H9 (cell line): ENCODE data around the gene IL1RAPL1. TPM values are rescaled to one million over a fixed set of nuclear protein-coding genes. Genes with fewer than 3 reads are reported as not detected.

Source experiments
- DNase-seq: peaks from one replicate; pipeline ENCODE4 v3.0.0-alpha.2; 2017
- H2AFZ ChIP-seq: one replicate; pipeline ENCODE4 v1.6.1; 2013; ENCODE audit warnings: mild to moderate bottlenecking, low read length, control low read depth, moderate library complexity
- H2AK5ac ChIP-seq: 2 replicates; pipeline ENCODE4 v1.6.1; 2013; ENCODE audit warnings: low read length, control low read depth, mixed read lengths; ENCODE audit not compliant: insufficient read length
- H2BK120ac ChIP-seq: one replicate; pipeline ENCODE4 v1.6.1; 2013; ENCODE audit warnings: low read depth, mild to moderate bottlenecking, low read length, control low read depth, inconsistent platforms; ENCODE audit not compliant: poor library complexity, severe bottlenecking
- H2BK12ac ChIP-seq: 2 replicates; pipeline ENCODE4 v1.6.1; 2013; ENCODE audit warnings: low read length, control low read depth, mixed read lengths, low read depth; ENCODE audit not compliant: insufficient read length
- H2BK15ac ChIP-seq: 2 replicates; pipeline ENCODE4 v1.6.1; 2013; ENCODE audit warnings: low read depth, low read length, control low read depth
- H2BK20ac ChIP-seq: one replicate; pipeline ENCODE4 v1.6.1; 2013; ENCODE audit warnings: low read depth, mild to moderate bottlenecking, low read length, control low read depth, inconsistent platforms; ENCODE audit not compliant: poor library complexity, severe bottlenecking
- H2BK5ac ChIP-seq: 2 replicates; pipeline ENCODE4 v1.6.1; 2013; ENCODE audit warnings: low read length, control low read depth, mixed read lengths; ENCODE audit not compliant: insufficient read length
- H3K14ac ChIP-seq: 2 replicates; pipeline ENCODE4 v1.6.1; 2013; ENCODE audit warnings: low read length, control low read depth; ENCODE audit not compliant: insufficient read depth
- H3K18ac ChIP-seq: 2 replicates; pipeline ENCODE4 v1.6.1; 2013; ENCODE audit warnings: low read depth, mild to moderate bottlenecking, mixed read lengths, low read length, control low read depth; ENCODE audit not compliant: insufficient read length
- H3K23ac ChIP-seq: 2 replicates; pipeline ENCODE4 v1.6.1; 2013; ENCODE audit warnings: low read length, control low read depth, mixed read lengths, low read depth; ENCODE audit not compliant: insufficient read length
- H3K23me2 ChIP-seq: 2 replicates; pipeline ENCODE4 v1.6.1; 2013; ENCODE audit warnings: low read depth, mild to moderate bottlenecking, mixed read lengths, low read length, control low read depth; ENCODE audit not compliant: insufficient read length, poor library complexity, severe bottlenecking
- H3K27ac ChIP-seq: 2 replicates; pipeline ENCODE4 v1.5.1; 2013; ENCODE audit warnings: low read length, control low read depth, mixed read lengths, low read depth; ENCODE audit not compliant: insufficient read length
- H3K27me3 ChIP-seq: 2 replicates; pipeline ENCODE4 v1.6.1; 2013; ENCODE audit warnings: low read length, control low read depth, inconsistent platforms; ENCODE audit not compliant: insufficient read depth
- H3K4ac ChIP-seq: 2 replicates; pipeline ENCODE4 v1.6.1; 2013; ENCODE audit warnings: low read depth, mild to moderate bottlenecking, control low read depth, inconsistent platforms, low read length, moderate library complexity
- H3K4me1 ChIP-seq: 2 replicates; pipeline ENCODE4 v1.6.1; 2013; ENCODE audit warnings: low read length, control low read depth, inconsistent platforms; ENCODE audit not compliant: insufficient read depth
- H3K4me2 ChIP-seq: 2 replicates; pipeline ENCODE4 v1.6.1; 2013; ENCODE audit warnings: low read length, control low read depth, mixed read lengths; ENCODE audit not compliant: insufficient read length, insufficient read depth
- H3K56ac ChIP-seq: 2 replicates; pipeline ENCODE4 v1.6.1; 2013; ENCODE audit warnings: low read depth, mild to moderate bottlenecking, mixed read lengths, low read length, control low read depth; ENCODE audit not compliant: insufficient read length
- H3K79me1 ChIP-seq: 2 replicates; pipeline ENCODE4 v1.6.1; 2013; ENCODE audit warnings: low read depth, mild to moderate bottlenecking, moderate library complexity, low read length, control low read depth, inconsistent platforms; ENCODE audit not compliant: insufficient read depth, poor library complexity, severe bottlenecking
- H3K79me2 ChIP-seq: 2 replicates; pipeline ENCODE4 v1.6.1; 2013; ENCODE audit warnings: low read length, control low read depth, inconsistent platforms; ENCODE audit not compliant: insufficient read depth
- H3K9ac ChIP-seq: 2 replicates; pipeline ENCODE4 v1.6.1; 2013; ENCODE audit warnings: low read length, control low read depth, mixed read lengths; ENCODE audit not compliant: insufficient read length; ENCODE audit errors: extremely low read depth
- H3K9me3 ChIP-seq: one replicate; pipeline ENCODE4 v1.6.1; 2013; ENCODE audit warnings: low read depth, low read length, inconsistent platforms; ENCODE audit not compliant: control insufficient read depth
- H3T11ph ChIP-seq: one replicate; pipeline ENCODE4 v1.6.1; 2013; ENCODE audit warnings: mild to moderate bottlenecking, low read length, control low read depth, inconsistent platforms
- H4K20me1 ChIP-seq: one replicate; pipeline ENCODE4 v1.6.1; 2013; ENCODE audit not compliant: control insufficient read depth, insufficient read length, insufficient read depth
- H4K5ac ChIP-seq: 2 replicates; pipeline ENCODE4 v1.6.1; 2013; ENCODE audit warnings: low read depth, mild to moderate bottlenecking, mixed read lengths, low read length, control low read depth; ENCODE audit not compliant: insufficient read length
- H4K8ac ChIP-seq: replicated peaks from 2 replicates; pipeline ENCODE4 v1.6.1; 2013; ENCODE audit warnings: low read length, control low read depth, mixed read lengths, low read depth; ENCODE audit not compliant: insufficient read length
- H4K91ac ChIP-seq: 2 replicates; pipeline ENCODE4 v1.6.1; 2013; ENCODE audit warnings: low read depth, mild to moderate bottlenecking, moderate library complexity, mixed read lengths, low read length, control low read depth; ENCODE audit not compliant: insufficient read length
- H3K27ac Mint-ChIP-seq, 3 experiments: 2 replicates in 2 of 3; 3 replicates in 1 of 3; pipeline ENCODE4 v1.8.0; 2020 to 2021; ENCODE audit warnings: mixed read lengths in 3 of 3, mild to moderate bottlenecking in 1 of 3, moderate library complexity in 1 of 3
- H3K27me3 Mint-ChIP-seq: 2 replicates; pipeline ENCODE4 v1.8.0; 2021; ENCODE audit warnings: low read depth, mild to moderate bottlenecking, moderate library complexity, mixed read lengths
- H3K36me3 Mint-ChIP-seq, 3 experiments: 2 replicates in 2 of 3; 3 replicates in 1 of 3; pipeline ENCODE4 v1.8.0; 2020 to 2021; ENCODE audit warnings: low read depth in 3 of 3, mixed read lengths in 3 of 3; ENCODE audit not compliant: insufficient read depth in 1 of 3
- H3K4me1 Mint-ChIP-seq, 2 experiments: 2 replicates each; pipeline ENCODE4 v1.8.0; 2020; ENCODE audit warnings: mixed read lengths in 2 of 2
- H3K4me3 Mint-ChIP-seq, 2 experiments: 2 replicates in 1 of 2; 3 replicates in 1 of 2; pipeline ENCODE4 v1.8.0; 2020 to 2021; ENCODE audit warnings: mild to moderate bottlenecking in 2 of 2, mixed read lengths in 2 of 2, moderate library complexity in 1 of 2
- H3K9me3 Mint-ChIP-seq, 2 experiments: 2 replicates in 1 of 2; 3 replicates in 1 of 2; pipeline ENCODE4 v1.8.0; 2020; ENCODE audit warnings: mild to moderate bottlenecking in 2 of 2, mixed read lengths in 2 of 2, moderate library complexity in 1 of 2
- CTCF ChIP-seq: fragments of 200-600 bp; sonication (generic); conservative IDR thresholded peaks from 3 replicates; pipeline ENCODE4 v1.8.0; 2021; ENCODE audit warnings: antibody characterized with exemption, mild to moderate bottlenecking
- WGBS: extraction: QIAGEN DNeasy Blood & Tissue Kit; methylation state at CpG from one replicate; pipeline ENCODE4 v1.1.7; 2013; ENCODE audit warnings: missing lambda C conversion rate, low lambda C conversion rate, mixed read lengths; ENCODE audit not compliant: insufficient read length; ENCODE audit errors: extremely low coverage; 5-methylcytosine and 5-hydroxymethylcytosine counted together
- total RNA-seq: library from RNA; stranded (reverse); gene quantifications from 2 replicates; pipeline ENCODE4 v1.2.1, GENCODE V29; 2021

The IL1RAPL1 gene
- total RNA-seq, 1 experiment from 2014 or later = 0.31 TPM

GRCh38 chrX:29641461-29641860 is 1054.2 kb downstream of the IL1RAPL1 start:
- Histone ChIP-seq H2BK20ac (no peak overlapping the region), H3K27me3 (no peaks in the 10 kb centered on the region), H3K4me1 (no peaks in the 10 kb centered on the region), H3K23ac (no peak overlapping the region), H2AFZ (no peak overlapping the region), H3K18ac (no peak overlapping the region), H2BK5ac (no peak overlapping the region), H3K79me1 (no peaks in the 10 kb centered on the region), H4K5ac (no peak overlapping the region), H4K91ac (no peak overlapping the region), H2AK5ac (no peak overlapping the region), H3K27ac (no peak overlapping the region), H2BK15ac (no peak overlapping the region), H3T11ph (no peak overlapping the region), H2BK12ac (no peak overlapping the region), H3K9me3 (no peaks in the 10 kb centered on the region), H3K79me2 (no peaks in the 10 kb centered on the region), H3K56ac (no peak overlapping the region), H2BK120ac (no peak overlapping the region), H3K9ac (no peak overlapping the region), H4K8ac (no peak overlapping the region), H3K14ac (no peak overlapping the region), H3K23me2 (no peaks in the 10 kb centered on the region), H3K4ac (no peak overlapping the region), H4K20me1 (no peaks in the 10 kb centered on the region), H3K4me2 (no peak overlapping the region)
- H3K27ac Mint-ChIP-seq = no peak overlapping the region
- H3K4me1 Mint-ChIP-seq = no peaks in the 10 kb centered on the region
- H3K27me3 Mint-ChIP-seq = no peaks in the 10 kb centered on the region; the same call in 1 of the 2 replicates
- DNase-seq = no peak
- TF ChIP-seq CTCF = no peak
- H3K36me3 Mint-ChIP-seq = peaks cover 0 to 4% (median 0%) of the 10 kb centered on the region in 3 experiments; a peak in 3 of 7 replicates
- WGBS = no CpG with 5 or more reads among the region's 1 CpG
- peaks cover 7 to 53% of the 10 kb centered on the region in 2 experiments for H3K9me3 Mint-ChIP-seq
- no peak overlapping the region for H3K4me3 Mint-ChIP-seq
